ENCODE measurements around the gene FLNB.

GRCh38 chr3:58173029-58173668 lies 164.9 kb downstream of the FLNB start:
- TF ChIP-seq POLR2A (IDR thresholded peaks at IDR 0.05; ENCODE audit: low read length) (no peak), GATA1 (IDR thresholded peaks at IDR 0.05; ENCODE audit: low read depth, low read length) (no peak)
